GM18511 (cell line): Measurements from ENCODE around the gene MDN1.
"Not testable (repeated sequence)": the region's sequence is repeated elsewhere in the genome, so short reads cannot be mapped to it uniquely, and the experiment has no call there.

Experiments
- ATAC-seq: cut with Tn5 transposase; IDR thresholded peaks from one replicate; pipeline ENCODE4 v1.9.1; 2021; ENCODE audit warnings: mild to moderate bottlenecking, moderate library complexity; ENCODE audit not compliant: unreplicated experiment

The MDN1 gene

GRCh38 chr6:89826029-89826528, 6.5 kb upstream of the MDN1 start:
- no peak for ATAC-seq

- peak; percentile 37 for ATAC-seq
Measured at GRCh38 chr6:89818977-89819335, 638 bp downstream of the MDN1 start.

- ATAC-seq, result no peak
Measured at GRCh38 chr6:89817481-89817880, 2.1 kb downstream of the MDN1 start.

GRCh38 chr6:89813422-89813821, 6.2 kb downstream of the MDN1 start:
- not testable (repeated sequence) for ATAC-seq

GRCh38 chr6:89807581-89807980, 12.0 kb downstream of the MDN1 start:
- no peak for ATAC-seq

- no peak for ATAC-seq
Measured at GRCh38 chr6:89805814-89806371, 13.7 kb downstream of the MDN1 start.

- ATAC-seq, result no peak
Measured at GRCh38 chr6:89803271-89803670, 16.3 kb downstream of the MDN1 start.

GRCh38 chr6:89799756-89800155, 19.8 kb downstream of the MDN1 start:
- no peak for ATAC-seq

GRCh38 chr6:89799096-89799495, 20.5 kb downstream of the MDN1 start:
- ATAC-seq, result no peak

GRCh38 chr6:89797317-89797716, 22.3 kb downstream of the MDN1 start:
- ATAC-seq, result no peak

GRCh38 chr6:89794324-89794723, 25.3 kb downstream of the MDN1 start:
- ATAC-seq, result no peak

GRCh38 chr6:89793586-89793985, 26.0 kb downstream of the MDN1 start:
- peak; percentile 65 for ATAC-seq

- peak; percentile 77 for ATAC-seq
Measured at GRCh38 chr6:89792881-89793280, 26.7 kb downstream of the MDN1 start.

GRCh38 chr6:89790403-89790802, 29.2 kb downstream of the MDN1 start:
- no peak for ATAC-seq

- no peak for ATAC-seq
Measured at GRCh38 chr6:89789980-89790379, 29.6 kb downstream of the MDN1 start.

- no peak for ATAC-seq
Measured at GRCh38 chr6:89787660-89788328, 31.8 kb downstream of the MDN1 start.

GRCh38 chr6:89786970-89787369, 32.6 kb downstream of the MDN1 start:
- no peak for ATAC-seq

- ATAC-seq, result no peak
Measured at GRCh38 chr6:89784838-89785237, 34.8 kb downstream of the MDN1 start.

- not testable (repeated sequence) for ATAC-seq
Measured at GRCh38 chr6:89783293-89783692, 36.3 kb downstream of the MDN1 start.

GRCh38 chr6:89782222-89782621, 37.4 kb downstream of the MDN1 start:
- no peak for ATAC-seq

- no peak for ATAC-seq
Measured at GRCh38 chr6:89781070-89782034, 38.2 kb downstream of the MDN1 start.

GRCh38 chr6:89777455-89777854, 42.1 kb downstream of the MDN1 start:
- no peak for ATAC-seq
